ENCODE data around the gene DYTN.

Gene DYTN, protein sequence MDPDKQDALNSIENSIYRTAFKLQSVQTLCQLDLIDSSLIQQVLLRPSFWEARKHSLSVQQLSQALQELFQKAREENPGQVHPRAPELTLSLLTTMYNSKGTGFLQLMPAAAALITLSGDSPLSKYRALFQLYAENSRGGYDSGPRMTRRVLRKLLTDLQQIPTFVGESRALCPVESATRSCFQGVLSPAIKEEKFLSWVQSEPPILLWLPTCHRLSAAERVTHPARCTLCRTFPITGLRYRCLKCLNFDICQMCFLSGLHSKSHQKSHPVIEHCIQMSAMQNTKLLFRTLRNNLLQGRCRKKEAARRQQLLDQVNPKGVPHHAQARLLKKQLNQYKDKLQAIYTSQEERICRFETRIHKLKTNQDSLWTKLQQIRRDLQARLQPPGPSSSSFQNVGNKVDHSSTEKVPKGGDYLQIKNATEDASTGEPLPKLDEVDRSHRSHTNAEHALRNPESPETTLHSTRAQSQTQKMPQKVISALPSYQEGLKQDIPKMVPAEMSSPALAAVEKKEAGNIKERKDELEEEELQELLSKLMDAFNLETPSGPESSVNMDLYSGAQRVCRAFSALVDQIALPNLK

DNA sequence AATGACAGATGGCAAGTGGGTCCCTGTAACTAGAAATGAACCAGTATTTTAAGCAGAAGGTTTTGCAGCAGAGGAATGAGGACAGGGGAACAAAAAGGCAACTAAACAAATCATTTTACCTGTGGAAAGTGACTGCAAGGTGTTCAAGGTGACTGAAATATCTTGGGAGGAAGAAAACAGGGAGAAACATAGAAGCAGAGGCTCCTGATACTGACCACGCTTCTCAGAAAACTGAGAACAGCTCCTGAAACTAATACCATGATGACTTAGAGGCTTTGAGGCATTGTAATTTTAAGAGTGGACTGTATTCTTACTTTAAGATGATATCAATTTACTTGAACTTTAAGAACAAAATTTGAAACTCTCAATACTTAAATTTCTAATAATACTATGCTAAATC is at the start of gene DYTN:
DYTN (minus strand) TSS at position 101 of the 400 bp plus-strand sequence. CDS start 117 bp downstream, outside the sequence.
- TF ChIP-seq, protein P1, sequence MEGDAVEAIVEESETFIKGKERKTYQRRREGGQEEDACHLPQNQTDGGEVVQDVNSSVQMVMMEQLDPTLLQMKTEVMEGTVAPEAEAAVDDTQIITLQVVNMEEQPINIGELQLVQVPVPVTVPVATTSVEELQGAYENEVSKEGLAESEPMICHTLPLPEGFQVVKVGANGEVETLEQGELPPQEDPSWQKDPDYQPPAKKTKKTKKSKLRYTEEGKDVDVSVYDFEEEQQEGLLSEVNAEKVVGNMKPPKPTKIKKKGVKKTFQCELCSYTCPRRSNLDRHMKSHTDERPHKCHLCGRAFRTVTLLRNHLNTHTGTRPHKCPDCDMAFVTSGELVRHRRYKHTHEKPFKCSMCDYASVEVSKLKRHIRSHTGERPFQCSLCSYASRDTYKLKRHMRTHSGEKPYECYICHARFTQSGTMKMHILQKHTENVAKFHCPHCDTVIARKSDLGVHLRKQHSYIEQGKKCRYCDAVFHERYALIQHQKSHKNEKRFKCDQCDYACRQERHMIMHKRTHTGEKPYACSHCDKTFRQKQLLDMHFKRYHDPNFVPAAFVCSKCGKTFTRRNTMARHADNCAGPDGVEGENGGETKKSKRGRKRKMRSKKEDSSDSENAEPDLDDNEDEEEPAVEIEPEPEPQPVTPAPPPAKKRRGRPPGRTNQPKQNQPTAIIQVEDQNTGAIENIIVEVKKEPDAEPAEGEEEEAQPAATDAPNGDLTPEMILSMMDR (IDR thresholded peaks at IDR 0.05; ENCODE audit: insufficient read depth, low read length, poor library complexity, severe bottlenecking), result no peak
- H3K27me3 ChIP-seq (replicated peaks; ENCODE audit: control insufficient read depth, insufficient read depth, low read length), result no peaks in the 10 kb centered on the region
- H3K4me3 ChIP-seq (replicated peaks; ENCODE audit: low read depth, low read length), result no peak within 1 kb of the TSS
- no peak for DNase-seq (ENCODE audit: extremely low read depth, insufficient read length)
- no peaks in the 10 kb centered on the region for H3K36me3 ChIP-seq (ENCODE audit: control insufficient read depth, insufficient read depth, low read length)

DNA sequence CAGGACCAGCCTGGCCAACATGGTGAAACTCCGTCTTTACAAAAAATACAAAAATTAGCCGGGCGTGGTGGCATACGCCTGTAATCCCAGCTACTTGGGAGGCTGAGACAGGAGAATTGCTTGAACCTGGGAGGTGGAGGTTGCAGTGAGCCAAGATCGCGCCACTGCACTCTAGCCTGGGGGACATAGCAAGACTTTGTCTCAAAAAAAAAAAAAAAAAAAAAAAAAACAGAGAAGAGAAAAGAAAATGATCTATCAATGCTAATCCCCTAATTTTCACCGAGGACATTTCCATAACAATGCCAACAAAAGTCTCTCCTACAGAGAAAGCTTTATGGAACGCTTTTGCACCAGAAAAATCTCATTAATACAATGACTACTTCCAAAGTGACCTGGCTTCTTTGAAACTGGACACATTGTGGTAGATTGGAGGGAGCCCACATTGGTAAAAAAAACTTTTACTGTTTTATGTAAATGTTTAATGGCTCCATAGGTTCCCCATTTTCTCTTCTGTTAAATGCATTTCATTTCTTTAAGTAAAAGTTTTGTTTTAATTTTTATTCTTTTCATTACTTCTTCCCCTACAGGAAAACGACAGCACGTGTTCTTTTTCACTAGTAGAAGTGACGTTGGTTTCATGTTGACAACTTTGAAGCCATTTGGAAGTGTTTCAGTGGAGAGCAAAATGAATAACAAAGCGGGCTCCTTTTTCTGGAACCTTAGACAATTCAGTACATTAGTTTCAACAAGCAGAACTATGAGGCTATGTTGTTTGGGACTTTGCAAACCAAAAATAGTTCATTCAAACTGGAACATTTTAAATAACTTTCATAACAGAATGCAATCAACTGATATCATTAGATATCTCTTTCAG is 48.1 kb upstream of the DYTN start:
- TF ChIP-seq, protein P1 (IDR thresholded peaks at IDR 0.05; ENCODE audit: insufficient read depth, low read length, poor library complexity, severe bottlenecking), result no peak
- Histone ChIP-seq H3K36me3 (ENCODE audit: control insufficient read depth, insufficient read depth, low read length) (no peaks in the 10 kb centered on the region; the same call in none of the 2 replicates), H3K27me3 (replicated peaks; ENCODE audit: control insufficient read depth, insufficient read depth, low read length) (no peaks in the 10 kb centered on the region), H3K4me3 (replicated peaks; ENCODE audit: low read depth, low read length) (peak overlapping the region; percentile 91)
- no peak for DNase-seq (ENCODE audit: extremely low read depth, insufficient read length)

DNA sequence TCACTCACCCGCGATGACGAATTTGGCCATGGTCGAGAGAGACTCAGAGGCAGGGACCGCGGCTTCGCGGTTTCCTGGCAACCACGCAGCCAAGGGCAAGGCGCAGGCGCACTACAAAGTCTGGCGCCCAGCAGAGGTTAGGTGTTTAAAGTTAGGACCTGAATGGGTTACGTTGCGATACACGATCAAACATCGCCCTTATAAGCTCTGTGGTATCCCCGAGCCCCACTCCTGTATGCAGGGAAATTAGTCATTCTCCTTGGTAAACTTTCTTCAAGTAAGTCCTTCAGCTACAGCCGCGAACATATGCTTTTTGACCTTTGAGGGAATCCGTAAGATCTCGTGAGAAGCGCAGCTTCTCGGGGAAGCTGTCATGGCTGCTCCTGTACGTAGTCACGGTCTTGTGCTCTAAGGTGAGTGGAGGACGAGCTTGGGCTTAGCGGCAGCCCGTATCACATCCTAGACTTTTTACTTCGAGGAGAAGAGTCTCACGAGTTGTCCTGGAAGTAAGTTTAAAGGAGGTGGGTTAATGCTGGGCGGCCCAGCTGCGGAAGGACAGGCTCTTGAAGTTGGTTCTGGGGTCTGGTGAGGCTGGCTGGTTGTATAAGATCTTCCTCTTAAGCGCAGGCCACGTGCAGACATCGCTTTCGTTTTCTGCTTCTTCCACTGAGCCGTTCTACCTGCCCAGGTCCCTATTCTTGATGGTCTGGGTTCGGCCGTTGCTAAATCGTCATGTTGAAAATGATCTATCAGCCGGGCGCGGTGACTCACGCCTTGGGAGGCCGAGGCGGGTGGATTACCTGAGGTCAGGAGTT is 47.3 kb upstream of the DYTN start, which contains the start of the genes FASTKD2 and MDH1B:
FASTKD2 (plus strand) TSS at position 365 of the 815 bp plus-strand sequence. CDS start 1,088 bp downstream, outside the sequence.
MDH1B (minus strand) TSS at position 87 of the 815 bp plus-strand sequence; CDS start at position 30, 57 bp downstream.
- TF ChIP-seq, protein P1 (IDR thresholded peaks at IDR 0.05; ENCODE audit: insufficient read depth, low read length, poor library complexity, severe bottlenecking), result no peak
- DNase-seq (ENCODE audit: extremely low read depth, insufficient read length), result peak; percentile 87
- H3K4me3 ChIP-seq (replicated peaks; ENCODE audit: low read depth, low read length), result peak within 1 kb of the TSS; percentile 91

DNA sequence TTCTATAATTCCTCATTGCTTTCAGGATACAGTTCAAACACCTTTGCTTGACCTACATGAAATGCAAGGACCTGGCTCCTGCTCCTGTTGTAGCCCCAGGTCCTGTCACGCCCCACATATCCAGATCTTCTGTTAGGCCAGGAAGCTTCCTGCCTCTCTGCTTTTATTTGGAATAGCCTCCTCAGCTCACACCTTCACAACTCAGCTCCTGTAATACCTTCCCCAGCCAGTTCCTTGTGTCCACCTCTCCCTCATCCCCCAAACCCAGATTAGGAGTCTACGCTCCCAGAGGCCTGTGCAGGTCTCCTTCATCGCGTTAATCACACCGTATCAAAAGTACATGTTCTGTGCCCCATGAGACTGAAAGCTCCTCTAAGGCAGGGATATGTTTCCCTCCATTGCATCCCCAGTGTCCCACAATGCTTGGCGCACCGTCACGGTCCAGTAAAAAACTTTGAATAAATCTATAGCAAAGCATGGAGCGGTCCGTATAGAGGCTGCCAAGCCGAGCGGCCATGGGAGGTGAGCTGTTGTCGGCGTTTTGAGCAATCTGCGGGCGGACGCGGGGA is 46.6 kb upstream of the DYTN start:
- no peaks in the 10 kb centered on the region; the same call in none of the 2 replicates for H3K36me3 ChIP-seq (ENCODE audit: control insufficient read depth, insufficient read depth, low read length)
- H3K4me3 ChIP-seq (replicated peaks; ENCODE audit: low read depth, low read length), result peak overlapping the region; percentile 91
- no peaks in the 10 kb centered on the region for H3K27me3 ChIP-seq (replicated peaks; ENCODE audit: control insufficient read depth, insufficient read depth, low read length)
- TF ChIP-seq, protein P1 (IDR thresholded peaks at IDR 0.05; ENCODE audit: insufficient read depth, low read length, poor library complexity, severe bottlenecking), result no peak
- no peak for DNase-seq (ENCODE audit: extremely low read depth, insufficient read length)

More for the DNA sequence above, 47.3 kb upstream of the DYTN start, which contains the start of the genes FASTKD2 and MDH1B:
- Histone ChIP-seq H3K36me3 (ENCODE audit: control insufficient read depth, insufficient read depth, low read length) (no peaks in the 10 kb centered on the region; the same call in none of the 2 replicates), H3K27me3 (replicated peaks; ENCODE audit: control insufficient read depth, insufficient read depth, low read length) (no peaks in the 10 kb centered on the region)

Measured in GM06990 (cell line).